ENCODE results near the gene ACYP1. TPM values are rescaled to one million over a fixed set of nuclear protein-coding genes. Genes with fewer than 3 reads are reported as not detected.
A peak's percentile ranks its signal among the peaks of the same experiment; 100 is the strongest.

ACYP1 gene
- total and polyA plus RNA-seq, 7 donors = 7.1 to 25.9 (median 12.1) TPM

DNA sequence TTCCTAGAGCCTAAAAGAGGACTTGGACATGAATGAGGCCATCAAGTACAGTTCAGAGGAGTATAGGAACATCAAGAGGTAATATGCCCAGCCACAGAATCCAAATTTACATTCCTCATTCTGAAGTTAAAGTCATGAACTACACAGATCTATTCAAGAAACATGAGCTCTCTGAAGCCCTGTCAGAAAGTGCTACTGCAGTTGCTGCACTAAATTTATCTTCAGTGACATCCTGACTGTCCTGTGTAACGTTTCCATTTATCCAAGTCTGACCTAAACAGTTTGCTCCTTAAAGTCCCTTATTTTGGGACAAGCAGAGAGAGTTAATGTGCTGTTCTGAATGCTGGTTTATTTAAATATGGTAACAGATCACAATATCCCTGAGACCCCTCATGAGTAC, 34.9 kb upstream of the ACYP1 start:
- WGBS, 3 donors = 18 to 32% (median 24%) methylated on average over 1 of the region's 1 CpG
- no peak for TF ChIP-seq CTCF (IDR thresholded peaks at IDR 0.05)
- peak; percentile 61 to 84 (median 75) for ATAC-seq
- Histone ChIP-seq H3K9me3 (no peaks in the 10 kb centered on the region), H3K4me1 (peaks cover 15% of the 10 kb centered on the region), H3K27me3 (ENCODE audit: insufficient read depth in 3 of 3, low read length in 2 of 3) (no peaks in the 10 kb centered on the region), H3K27ac (peak overlapping the region; percentile 94), H3K36me3 (ENCODE audit: insufficient read depth in 1 of 2, low read depth in 1 of 2) (peaks cover 0 to 96% of the 10 kb centered on the region in 2 donors), H3K4me3 (peak overlapping the region; percentile 19)
- no peak for DNase-seq
- intact Hi-C loops (cut with DNase I) = no loop called here

DNA sequence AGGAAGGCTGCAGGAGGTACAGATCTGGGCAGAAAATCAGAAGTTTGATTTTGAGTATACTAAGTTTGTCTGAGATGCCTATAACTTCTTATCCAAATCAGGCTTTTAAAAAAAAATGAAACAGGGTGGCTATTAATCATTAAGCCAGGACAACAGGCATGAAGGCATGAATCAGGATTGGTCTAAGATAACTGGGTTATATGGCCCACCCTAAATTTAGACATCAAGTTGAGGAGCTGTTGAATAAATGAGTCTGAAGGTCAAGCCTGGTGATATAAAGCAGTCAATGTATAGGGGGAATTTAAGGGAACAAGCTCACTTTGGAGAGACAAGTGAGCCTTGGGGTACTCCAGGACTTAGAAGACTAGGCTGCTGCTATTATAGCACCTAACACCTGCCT, 34.4 kb upstream of the ACYP1 start:
- H3K4me3 ChIP-seq = peak overlapping the region; percentile 19
- H3K27me3 ChIP-seq (ENCODE audit: insufficient read depth in 3 of 3, low read length in 2 of 3) = no peaks in the 10 kb centered on the region
- H3K4me1 ChIP-seq = peaks cover 15% of the 10 kb centered on the region
- H3K27ac ChIP-seq = peak overlapping the region; percentile 94
- intact Hi-C loops (cut with DNase I) = no loop called here
- ATAC-seq = peak in 3 of 4 donors; percentile 10 to 25 (median 25)
- DNase-seq = no peak
- no peaks in the 10 kb centered on the region for H3K9me3 ChIP-seq
- H3K36me3 ChIP-seq (ENCODE audit: insufficient read depth in 1 of 2, low read depth in 1 of 2) = peaks cover 0 to 96% of the 10 kb centered on the region in 2 donors
- TF ChIP-seq CTCF (IDR thresholded peaks at IDR 0.05) = no peak

- Histone ChIP-seq H3K4me1 (peaks cover 15% of the 10 kb centered on the region), H3K4me3 (no peak overlapping the region), H3K27me3 (ENCODE audit: insufficient read depth in 3 of 3, low read length in 2 of 3) (no peaks in the 10 kb centered on the region), H3K36me3 (ENCODE audit: insufficient read depth in 1 of 2, low read depth in 1 of 2) (peaks cover 0 to 97% of the 10 kb centered on the region in 2 donors), H3K27ac (peak overlapping the region; percentile 94), H3K9me3 (no peaks in the 10 kb centered on the region)
- DNase-seq (peak in 1 of 2 donors; percentile 25), ATAC-seq (peak; percentile 87 to 94 (median 91))
- intact Hi-C loops (cut with DNase I) = no loop called here
- TF ChIP-seq CTCF (IDR thresholded peaks at IDR 0.05) = no peak
- 48 to 63% (median 61%) methylated on average over 6 of the region's 6 CpGs for WGBS, 3 donors
Observed at GRCh38 chr14:75096959-75097358, 33.1 kb upstream of the ACYP1 start.

DNA sequence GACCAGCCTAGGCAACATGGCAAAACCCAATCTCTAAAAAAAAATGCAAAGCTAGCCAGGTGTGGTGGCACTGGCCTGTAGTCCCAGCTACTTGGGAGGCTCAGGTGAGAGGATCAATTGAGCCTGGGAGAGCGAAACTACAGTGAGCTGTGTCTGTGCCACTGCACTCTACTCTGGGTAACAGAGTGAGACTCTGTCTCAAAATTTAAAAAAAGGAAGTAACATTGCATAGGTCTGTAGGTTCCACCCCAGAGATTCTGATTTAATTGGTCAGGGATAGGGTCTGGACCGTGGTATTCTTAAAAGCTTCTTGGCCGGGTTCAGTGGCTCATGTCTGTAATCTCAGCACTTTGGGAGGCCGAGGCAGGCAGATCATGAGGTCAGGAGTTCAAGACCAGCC, 31.9 kb upstream of the ACYP1 start:
- TF ChIP-seq CTCF (IDR thresholded peaks at IDR 0.05) = no peak
- intact Hi-C loops (cut with DNase I) = no loop called here
- Histone ChIP-seq H3K9me3 (no peaks in the 10 kb centered on the region), H3K4me1 (peaks cover 15% of the 10 kb centered on the region), H3K27me3 (ENCODE audit: insufficient read depth in 3 of 3, low read length in 2 of 3) (no peaks in the 10 kb centered on the region), H3K36me3 (ENCODE audit: insufficient read depth in 1 of 2, low read depth in 1 of 2) (peaks cover 3 to 97% of the 10 kb centered on the region in 2 donors), H3K4me3 (no peak overlapping the region), H3K27ac (peak overlapping the region; percentile 21)
- DNase-seq (no peak), ATAC-seq (no peak)
- 87 to 92% (median 90%) methylated on average over 4 of the region's 4 CpGs for WGBS, 3 donors

GRCh38 chr14:75094896-75095295, 31.1 kb upstream of the ACYP1 start:
- ATAC-seq = no peak
- no peaks in the 10 kb centered on the region for H3K27me3 ChIP-seq (ENCODE audit: insufficient read depth in 3 of 3, low read length in 2 of 3)

More at GRCh38 chr14:75094896-75095295, 31.1 kb upstream of the ACYP1 start:
- Histone ChIP-seq H3K4me3 (no peak overlapping the region), H3K36me3 (ENCODE audit: insufficient read depth in 1 of 2, low read depth in 1 of 2) (peaks cover 3 to 97% of the 10 kb centered on the region in 2 donors), H3K4me1 (peaks cover 15% of the 10 kb centered on the region), H3K27ac (no peak overlapping the region), H3K9me3 (no peaks in the 10 kb centered on the region)
- TF ChIP-seq CTCF (IDR thresholded peaks at IDR 0.05) = no peak
- intact Hi-C loops (cut with DNase I) = no loop called here
- no peak for DNase-seq
- WGBS, 3 donors = 83 to 91% (median 84%) methylated on average over 3 of the region's 3 CpGs
